ENCODE results near the gene DGKI. TPM values are rescaled to one million over a fixed set of nuclear protein-coding genes. Genes with fewer than 3 reads are reported as not detected.

DGKI gene
- total and polyA plus RNA-seq, 12 donors, result 0.12 to 4.6 (median 1.1) TPM

GRCh38 chr7:137891016-137891655, 44.4 kb upstream of the DGKI start:
- no peak for TF ChIP-seq POLR2A (IDR thresholded peaks at IDR 0.05)
- TF ChIP-seq CTCF (IDR thresholded peaks at IDR 0.05), result no peak
- intact Hi-C loops (cut with DNase I), result loop anchor here (5.0 to 10.0 kb wide), 2 partner anchors 74 to 76 kb away; no protein-coding TSS in a partner anchor
- Histone ChIP-seq H3K27me3 (no peaks in the 10 kb centered on the region), H3K4me1 (replicated peaks in 1 of 2) (peaks cover 0 to 14% of the 10 kb centered on the region in 2 donors), H3K9me3 (replicated peaks in 1 of 3) (no peaks in the 10 kb centered on the region), H3K36me3 (replicated peaks in 1 of 2) (peaks cover 0 to 41% of the 10 kb centered on the region in 2 donors), H3K27ac (no peak overlapping the region), H3K4me3 (no peak overlapping the region)
- no peak for DNase-seq
- 78 to 86% (median 81%) methylated on average over 4 of the region's 4 CpGs for WGBS, 4 donors

DNA sequence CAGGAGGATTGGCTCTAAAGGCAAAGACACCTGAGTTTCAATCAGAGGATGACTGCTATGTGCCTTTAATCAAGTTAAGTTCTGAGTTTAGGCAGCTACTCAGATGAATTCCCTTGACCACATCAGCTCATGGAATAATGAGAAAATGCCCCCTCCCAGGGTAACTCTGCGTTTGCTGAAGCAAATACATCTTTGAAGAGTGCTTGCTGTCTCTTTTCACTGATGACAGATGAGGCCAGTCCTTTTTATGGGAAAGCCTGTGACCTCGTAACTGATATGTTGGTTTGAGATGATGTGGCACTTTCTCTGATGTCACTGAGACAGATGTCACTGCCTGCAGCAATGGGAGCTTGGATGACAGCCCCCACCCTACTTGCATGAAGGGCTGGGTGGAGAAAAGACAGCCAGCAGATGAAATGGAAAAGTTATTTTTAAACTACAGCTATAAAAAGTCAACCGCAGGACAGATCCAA, 43.7 kb upstream of the DGKI start:
- Histone ChIP-seq H3K27ac (no peak overlapping the region), H3K36me3 (replicated peaks in 1 of 2) (peaks cover 0 to 37% of the 10 kb centered on the region in 2 donors), H3K4me1 (replicated peaks in 1 of 2) (peaks cover 0 to 14% of the 10 kb centered on the region in 2 donors), H3K4me3 (no peak overlapping the region), H3K9me3 (replicated peaks in 1 of 3) (no peaks in the 10 kb centered on the region), H3K27me3 (no peaks in the 10 kb centered on the region)
- WGBS, 4 donors, result 45 to 76% (median 68%) methylated on average over 3 of the region's 3 CpGs
- DNase-seq, result no peak
- intact Hi-C loops (cut with DNase I), result loop anchor here (5.0 to 10.0 kb wide), 2 partner anchors 73 to 76 kb away; no protein-coding TSS in a partner anchor
- TF ChIP-seq CTCF (IDR thresholded peaks at IDR 0.05), result no peak
- TF ChIP-seq POLR2A (IDR thresholded peaks at IDR 0.05), result no peak

- H3K4me1 ChIP-seq (replicated peaks in 1 of 2), result peaks cover 0 to 15% of the 10 kb centered on the region in 2 donors
- no peak overlapping the region for H3K4me3 ChIP-seq
- H3K27me3 ChIP-seq, result no peaks in the 10 kb centered on the region
- DNase-seq, result no peak
- H3K9me3 ChIP-seq (replicated peaks in 1 of 3), result no peaks in the 10 kb centered on the region
- H3K36me3 ChIP-seq (replicated peaks in 1 of 2), result peaks cover 0 to 37% of the 10 kb centered on the region in 2 donors
- 68 to 88% (median 76%) methylated on average over 2 of the region's 2 CpGs for WGBS, 4 donors
- no peak overlapping the region for H3K27ac ChIP-seq
- intact Hi-C loops (cut with DNase I), result no loop called here
- TF ChIP-seq CTCF (IDR thresholded peaks at IDR 0.05) (no peak), POLR2A (IDR thresholded peaks at IDR 0.05) (no peak)
These were observed 41.5 kb upstream of the DGKI start for GRCh38 chr7:137888241-137888640.

- intact Hi-C loops (cut with DNase I), result no loop called here
- Histone ChIP-seq H3K36me3 (replicated peaks in 1 of 2) (peaks cover 0 to 42% of the 10 kb centered on the region in 2 donors), H3K4me1 (replicated peaks in 1 of 2) (peaks cover 0 to 23% of the 10 kb centered on the region in 2 donors), H3K4me3 (no peak overlapping the region), H3K27ac (no peak overlapping the region), H3K9me3 (replicated peaks in 1 of 3) (no peaks in the 10 kb centered on the region), H3K27me3 (no peaks in the 10 kb centered on the region)
- TF ChIP-seq CTCF (IDR thresholded peaks at IDR 0.05) (no peak), POLR2A (IDR thresholded peaks at IDR 0.05) (no peak)
- no peak for DNase-seq
- WGBS, 4 donors, result 74 to 86% (median 83%) methylated on average over 2 of the region's 2 CpGs
These were observed 40.0 kb upstream of the DGKI start for GRCh38 chr7:137886746-137887145.
